ENCODE results near the gene TOMM7. TPM values are rescaled to one million over a fixed set of nuclear protein-coding genes. Genes with fewer than 3 reads are reported as not detected.

Gene TOMM7
- total and polyA plus RNA-seq, 4 donors, result 122 to 275 (median 204) TPM

DNA sequence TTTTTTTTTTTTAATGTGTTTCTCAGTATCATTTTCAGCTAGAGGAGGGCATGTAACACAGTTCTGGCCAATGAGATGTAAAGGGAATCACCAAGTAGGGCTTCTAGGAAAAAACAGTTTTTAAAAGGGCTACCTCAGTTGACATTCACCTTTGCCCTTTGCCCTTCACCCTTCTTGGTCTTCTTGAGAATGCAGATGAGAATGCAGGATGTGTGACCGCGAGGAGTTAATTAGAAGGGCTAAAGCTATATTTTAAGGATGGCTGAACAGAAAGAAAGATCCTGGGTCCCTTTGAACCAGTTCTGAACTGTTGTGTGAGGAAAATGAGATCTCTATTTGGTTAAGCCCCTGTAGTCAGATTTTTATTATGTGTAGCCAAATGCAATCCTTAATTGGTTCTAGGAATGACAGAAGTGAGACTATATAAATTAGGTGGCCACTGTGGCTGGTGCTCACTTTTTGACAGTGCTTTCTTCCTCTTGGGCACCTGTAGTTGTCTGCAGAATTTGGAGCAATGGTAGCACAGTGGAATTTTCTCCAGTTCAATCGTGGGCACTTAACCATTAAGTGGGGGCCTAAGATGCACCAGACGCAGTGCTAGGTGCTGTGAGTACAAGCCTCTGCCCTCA lies 21.1 kb upstream of the TOMM7 start:
- WGBS, 2 donors, result 82 to 87% methylated on average over 4 of the region's 4 CpGs
- H3K4me1 ChIP-seq (ENCODE audit: control insufficient read depth in 5 of 5, insufficient read depth in 5 of 5, low read length in 5 of 5), result peaks cover 0 to 5% (median 0%) of the 10 kb centered on the region in 5 donors
- TF ChIP-seq, protein P1, sequence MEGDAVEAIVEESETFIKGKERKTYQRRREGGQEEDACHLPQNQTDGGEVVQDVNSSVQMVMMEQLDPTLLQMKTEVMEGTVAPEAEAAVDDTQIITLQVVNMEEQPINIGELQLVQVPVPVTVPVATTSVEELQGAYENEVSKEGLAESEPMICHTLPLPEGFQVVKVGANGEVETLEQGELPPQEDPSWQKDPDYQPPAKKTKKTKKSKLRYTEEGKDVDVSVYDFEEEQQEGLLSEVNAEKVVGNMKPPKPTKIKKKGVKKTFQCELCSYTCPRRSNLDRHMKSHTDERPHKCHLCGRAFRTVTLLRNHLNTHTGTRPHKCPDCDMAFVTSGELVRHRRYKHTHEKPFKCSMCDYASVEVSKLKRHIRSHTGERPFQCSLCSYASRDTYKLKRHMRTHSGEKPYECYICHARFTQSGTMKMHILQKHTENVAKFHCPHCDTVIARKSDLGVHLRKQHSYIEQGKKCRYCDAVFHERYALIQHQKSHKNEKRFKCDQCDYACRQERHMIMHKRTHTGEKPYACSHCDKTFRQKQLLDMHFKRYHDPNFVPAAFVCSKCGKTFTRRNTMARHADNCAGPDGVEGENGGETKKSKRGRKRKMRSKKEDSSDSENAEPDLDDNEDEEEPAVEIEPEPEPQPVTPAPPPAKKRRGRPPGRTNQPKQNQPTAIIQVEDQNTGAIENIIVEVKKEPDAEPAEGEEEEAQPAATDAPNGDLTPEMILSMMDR (IDR thresholded peaks at IDR 0.05; ENCODE audit: control extremely low read depth, extremely low read depth), result no peak
- H3K36me3 ChIP-seq (ENCODE audit: control insufficient read depth in 4 of 4, insufficient read depth in 4 of 4, low read length in 4 of 4), result no peaks in the 10 kb centered on the region
- ATAC-seq (ENCODE audit: insufficient read depth, low FRiP score), result no peak
- no peaks in the 10 kb centered on the region for H3K27me3 ChIP-seq (ENCODE audit: control insufficient read depth in 3 of 3, insufficient read depth in 3 of 3, low read length in 2 of 3)
- DNase-seq, result no peak
- H3K9ac ChIP-seq (ENCODE audit: insufficient read depth in 1 of 2, low read length in 2 of 2), result no peak overlapping the region
- no peaks in the 10 kb centered on the region for H3K9me3 ChIP-seq (ENCODE audit: control insufficient read depth in 4 of 4, insufficient read depth in 3 of 4, low read length in 3 of 4)
- H3K4me3 ChIP-seq, result no peak overlapping the region
- no peak overlapping the region for H3K27ac ChIP-seq (ENCODE audit: low read depth in 1 of 2, low read length in 1 of 2)

DNA sequence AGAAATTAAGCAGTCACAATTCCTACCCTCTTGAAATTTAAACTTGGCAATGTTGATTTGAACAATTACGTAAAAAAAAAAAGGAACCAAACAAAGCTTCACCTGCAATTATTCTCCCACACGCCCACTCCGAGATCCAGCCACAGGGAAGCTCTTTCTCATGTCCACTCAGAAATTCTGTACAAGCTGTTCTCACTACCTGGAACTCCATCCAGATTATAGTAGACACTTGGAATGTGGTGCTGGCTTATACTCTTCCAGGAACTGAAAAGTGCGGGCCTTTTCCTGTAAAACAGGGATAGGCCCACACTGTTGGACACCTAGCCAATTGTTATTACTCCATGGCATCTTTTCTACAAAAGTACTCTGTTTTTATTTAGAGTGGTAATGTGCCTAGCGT lies 20.3 kb upstream of the TOMM7 start:
- 73 to 91% methylated on average over 5 of the region's 5 CpGs for WGBS, 2 donors
- TF ChIP-seq, protein P1 (IDR thresholded peaks at IDR 0.05; ENCODE audit: control extremely low read depth, extremely low read depth), result no peak
- Histone ChIP-seq H3K36me3 (ENCODE audit: control insufficient read depth in 4 of 4, insufficient read depth in 4 of 4, low read length in 4 of 4) (no peaks in the 10 kb centered on the region), H3K9ac (ENCODE audit: insufficient read depth in 1 of 2, low read length in 2 of 2) (no peak overlapping the region), H3K27me3 (ENCODE audit: control insufficient read depth in 3 of 3, insufficient read depth in 3 of 3, low read length in 2 of 3) (no peaks in the 10 kb centered on the region), H3K4me1 (ENCODE audit: control insufficient read depth in 5 of 5, insufficient read depth in 5 of 5, low read length in 5 of 5) (peaks cover 0 to 5% (median 0%) of the 10 kb centered on the region in 5 donors), H3K4me3 (no peak overlapping the region), H3K27ac (ENCODE audit: low read depth in 1 of 2, low read length in 1 of 2) (no peak overlapping the region), H3K9me3 (ENCODE audit: control insufficient read depth in 4 of 4, insufficient read depth in 3 of 4, low read length in 3 of 4) (no peaks in the 10 kb centered on the region)
- DNase-seq (no peak), ATAC-seq (ENCODE audit: insufficient read depth, low FRiP score) (no peak)

DNA sequence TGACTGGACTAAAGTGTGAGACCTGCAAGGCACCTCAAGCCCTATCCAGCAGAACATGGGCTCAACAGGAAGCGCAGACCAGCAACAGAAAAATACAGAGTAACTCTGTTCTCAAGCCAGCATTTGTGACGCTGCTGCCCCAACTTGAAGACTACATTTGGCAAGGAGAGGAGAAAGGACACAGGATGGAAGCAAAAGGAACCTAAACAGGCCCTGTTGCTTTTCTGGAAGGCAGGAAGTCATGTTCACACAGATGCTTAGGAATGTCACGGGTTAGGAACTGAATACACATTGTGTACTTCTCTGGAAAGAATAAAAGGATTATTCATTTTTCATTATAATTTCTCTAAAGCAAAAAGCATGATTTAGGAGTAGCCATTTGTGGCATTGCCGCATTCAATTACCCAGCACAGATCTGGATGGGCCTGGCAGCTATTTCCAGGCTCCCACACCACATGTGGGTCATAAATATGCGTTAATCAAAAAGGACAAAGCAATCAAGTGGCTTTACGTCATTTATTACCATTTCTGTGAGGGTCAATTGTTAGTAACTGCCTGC lies 19.8 kb upstream of the TOMM7 start:
- no peak overlapping the region for H3K27ac ChIP-seq (ENCODE audit: low read depth in 1 of 2, low read length in 1 of 2)
- DNase-seq, result peak in 2 of 3 donors; percentile 38 to 68
- 73 to 82% methylated on average over 6 of the region's 6 CpGs for WGBS, 2 donors

More for the DNA sequence above, 19.8 kb upstream of the TOMM7 start:
- Histone ChIP-seq H3K9me3 (ENCODE audit: control insufficient read depth in 4 of 4, insufficient read depth in 3 of 4, low read length in 3 of 4) (no peaks in the 10 kb centered on the region), H3K36me3 (ENCODE audit: control insufficient read depth in 4 of 4, insufficient read depth in 4 of 4, low read length in 4 of 4) (no peaks in the 10 kb centered on the region), H3K4me1 (ENCODE audit: control insufficient read depth in 5 of 5, insufficient read depth in 5 of 5, low read length in 5 of 5) (peaks cover 0 to 5% (median 0%) of the 10 kb centered on the region in 5 donors), H3K27me3 (ENCODE audit: control insufficient read depth in 3 of 3, insufficient read depth in 3 of 3, low read length in 2 of 3) (no peaks in the 10 kb centered on the region), H3K9ac (ENCODE audit: insufficient read depth in 1 of 2, low read length in 2 of 2) (no peak overlapping the region), H3K4me3 (no peak overlapping the region)
- TF ChIP-seq, protein P1 (IDR thresholded peaks at IDR 0.05; ENCODE audit: control extremely low read depth, extremely low read depth), result no peak
- ATAC-seq (ENCODE audit: insufficient read depth, low FRiP score), result no peak

Measured in lung (tissue), 12 donors.